HG02884 (cell line): ENCODE results near the gene NRBP1.

ENCODE experiments used
- ATAC-seq: cut with Tn5 transposase; IDR thresholded peaks from one replicate; pipeline ENCODE4 v1.9.1; 2021; ENCODE audit warnings: mild to moderate bottlenecking, moderate library complexity; ENCODE audit not compliant: unreplicated experiment

Gene NRBP1

DNA sequence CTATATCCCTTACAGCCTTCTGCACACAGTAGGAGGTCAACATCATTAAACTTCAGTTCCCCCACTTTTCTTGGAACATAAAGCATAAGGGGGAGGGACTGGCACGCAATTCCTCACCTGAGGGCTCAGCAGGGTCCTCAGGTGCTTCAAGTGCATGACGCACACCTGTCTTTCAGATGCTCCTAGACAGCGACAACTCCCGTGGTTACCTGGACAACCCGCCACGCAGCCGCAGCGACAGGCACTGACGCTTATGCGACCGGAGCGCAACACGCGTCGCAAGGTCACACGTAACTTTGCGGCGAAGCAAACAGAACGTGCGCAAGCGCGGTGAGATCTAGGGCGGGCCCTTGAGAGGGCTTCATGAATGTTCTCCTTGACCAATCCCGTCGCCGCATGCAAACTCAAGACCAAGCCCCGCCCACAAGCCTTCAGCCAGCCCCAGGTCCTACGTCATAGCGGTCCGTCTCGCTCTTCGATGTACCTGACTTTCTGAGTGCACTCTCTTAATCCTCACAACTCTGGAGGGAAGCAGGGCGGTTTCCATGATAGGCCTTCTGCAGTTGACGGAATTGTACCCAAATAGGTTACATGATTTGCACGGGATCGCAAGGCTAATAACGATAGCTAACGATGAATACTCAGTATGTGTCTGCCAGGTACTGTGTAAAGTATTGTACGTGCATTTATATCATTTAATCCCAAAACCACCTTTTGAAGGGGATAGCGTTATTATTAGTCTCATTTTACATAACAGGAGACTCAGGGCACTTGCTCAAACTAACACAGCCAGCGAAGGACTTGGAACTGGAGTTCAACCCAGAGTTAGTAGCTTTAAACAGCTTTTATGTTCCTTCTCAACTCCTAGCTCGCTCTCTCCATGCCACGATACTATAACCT, 61.3 kb downstream of the NRBP1 start, which contains the start of gene IFT172:
TSS of gene IFT172 (minus strand) at position 246 of the 900 bp plus-strand sequence. CDS start at position 156, 90 bp downstream.
- ATAC-seq, result peak; percentile 95
